Activated CD8-positive, alpha-beta memory T cell treated with anti-CD3 and anti-CD28 coated beads, Interleukin-2, amount 50 U/mL, for 24 hours (primary cell): ENCODE measurements around the gene TRAF2.
"Not testable (repeated sequence)": the region's sequence is repeated elsewhere in the genome, so short reads cannot be mapped to it uniquely, and the experiment has no call there.

Experiments
- DNase-seq: peaks from one replicate; pipeline ENCODE4 v3.0.0-alpha.2; 2020; ENCODE audit errors: extremely low read depth

TRAF2 gene

GRCh38 chr9:136857581-136858412, 28.5 kb upstream of the TRAF2 start:
- no peak for DNase-seq

DNA sequence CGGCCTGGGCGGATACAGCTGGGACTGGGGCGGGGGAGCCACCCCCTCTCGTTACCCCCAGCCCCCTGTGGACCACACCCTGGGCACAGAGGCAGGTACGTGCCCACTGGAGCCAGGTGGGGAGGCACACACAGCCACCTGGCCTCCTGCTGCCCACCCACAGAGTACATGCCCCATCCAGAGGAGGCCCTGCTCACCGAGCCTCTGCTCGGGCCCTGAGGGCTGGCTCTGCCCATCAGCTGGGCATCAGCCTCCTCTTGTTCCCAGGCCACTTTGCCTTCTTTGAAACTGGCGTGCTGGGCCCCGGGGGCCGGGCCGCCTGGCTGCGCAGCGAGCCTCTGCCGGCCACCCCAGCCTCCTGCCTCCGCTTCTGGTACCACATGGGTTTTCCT, 27.9 kb upstream of the TRAF2 start:
- no peak for DNase-seq

GRCh38 chr9:136858844-136859757, 27.2 kb upstream of the TRAF2 start:
- no peak for DNase-seq

- DNase-seq, result no peak
Measured at GRCh38 chr9:136860529-136860928, 25.8 kb upstream of the TRAF2 start.

DNA sequence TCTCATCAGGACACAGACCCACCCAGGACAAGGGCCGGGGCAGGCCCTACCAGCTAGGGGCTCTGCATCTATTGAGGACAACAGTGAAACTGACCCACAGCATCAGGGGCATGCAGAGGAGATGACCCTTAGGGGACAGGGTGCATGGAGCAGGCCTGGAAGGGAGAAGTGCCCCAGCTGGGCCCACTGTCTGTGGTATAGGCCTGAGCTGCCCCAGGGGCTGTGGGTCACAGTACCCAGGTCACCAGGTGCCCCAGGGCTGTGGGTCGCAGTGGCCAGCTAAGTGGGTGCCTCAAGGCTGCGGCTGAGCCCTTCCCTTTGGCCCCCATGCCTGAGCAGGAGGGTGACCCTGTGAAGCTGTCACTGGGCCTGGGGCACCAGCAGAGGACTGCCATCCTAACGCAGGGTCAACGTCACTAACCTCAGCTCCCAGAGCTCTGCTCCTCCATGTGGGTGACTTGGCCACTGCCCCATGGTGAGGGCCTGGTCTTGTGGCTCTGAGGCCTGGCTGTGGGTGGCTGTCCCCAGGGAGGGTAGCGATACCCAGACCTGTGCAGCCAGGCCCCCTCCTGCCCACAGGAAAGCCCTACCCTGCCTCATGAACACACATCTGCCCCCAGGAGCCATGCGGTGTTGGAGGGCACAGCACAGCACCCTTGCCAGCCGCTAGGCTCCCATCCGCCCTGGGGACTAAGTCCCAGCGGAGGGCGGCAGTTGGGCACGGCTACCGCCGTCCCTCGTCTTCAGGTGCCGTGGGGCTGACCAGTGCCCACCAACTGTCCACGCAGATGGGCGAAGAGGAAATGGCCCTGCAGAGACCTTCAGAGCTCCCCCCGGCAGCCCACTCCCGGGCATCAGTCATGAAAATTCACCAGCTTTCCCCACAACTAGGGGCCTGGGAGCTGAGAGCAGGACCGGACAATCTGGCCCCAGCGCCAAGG, 25.1 kb upstream of the TRAF2 start:
- DNase-seq, result no peak

DNA sequence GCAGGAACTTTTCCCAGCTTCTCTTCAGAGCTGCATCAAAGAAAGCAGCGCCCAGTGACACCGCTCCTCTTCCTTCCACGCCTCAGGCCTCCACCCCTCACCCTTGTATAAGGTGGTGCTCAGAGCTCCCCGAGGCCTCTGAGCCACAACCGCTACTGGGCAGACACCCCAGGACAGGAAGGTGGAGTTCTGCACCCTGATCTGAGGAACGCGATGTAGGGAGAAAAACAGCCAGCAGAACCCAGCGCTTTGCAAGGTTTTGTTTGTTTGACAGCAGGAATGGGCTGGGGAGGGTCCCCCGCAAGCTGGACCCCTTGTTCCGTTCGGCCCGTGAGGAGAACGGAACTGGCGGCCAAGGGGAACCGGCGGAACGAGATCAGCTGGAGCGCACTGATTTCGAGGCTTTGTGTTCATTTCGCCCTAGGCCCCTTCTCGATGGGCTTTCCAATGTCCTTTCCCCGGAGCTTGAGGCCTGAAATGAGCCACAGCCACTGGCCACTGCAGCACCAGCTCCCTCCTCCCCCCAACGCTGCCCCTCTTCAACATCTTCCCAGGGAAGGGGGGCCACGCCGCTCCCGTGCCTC, 24.4 kb upstream of the TRAF2 start:
- DNase-seq, result no peak

- DNase-seq, result no peak
Measured at GRCh38 chr9:136862849-136863622, 23.3 kb upstream of the TRAF2 start.

- no peak for DNase-seq
Measured at GRCh38 chr9:136863623-136864273, 22.6 kb upstream of the TRAF2 start.

DNA sequence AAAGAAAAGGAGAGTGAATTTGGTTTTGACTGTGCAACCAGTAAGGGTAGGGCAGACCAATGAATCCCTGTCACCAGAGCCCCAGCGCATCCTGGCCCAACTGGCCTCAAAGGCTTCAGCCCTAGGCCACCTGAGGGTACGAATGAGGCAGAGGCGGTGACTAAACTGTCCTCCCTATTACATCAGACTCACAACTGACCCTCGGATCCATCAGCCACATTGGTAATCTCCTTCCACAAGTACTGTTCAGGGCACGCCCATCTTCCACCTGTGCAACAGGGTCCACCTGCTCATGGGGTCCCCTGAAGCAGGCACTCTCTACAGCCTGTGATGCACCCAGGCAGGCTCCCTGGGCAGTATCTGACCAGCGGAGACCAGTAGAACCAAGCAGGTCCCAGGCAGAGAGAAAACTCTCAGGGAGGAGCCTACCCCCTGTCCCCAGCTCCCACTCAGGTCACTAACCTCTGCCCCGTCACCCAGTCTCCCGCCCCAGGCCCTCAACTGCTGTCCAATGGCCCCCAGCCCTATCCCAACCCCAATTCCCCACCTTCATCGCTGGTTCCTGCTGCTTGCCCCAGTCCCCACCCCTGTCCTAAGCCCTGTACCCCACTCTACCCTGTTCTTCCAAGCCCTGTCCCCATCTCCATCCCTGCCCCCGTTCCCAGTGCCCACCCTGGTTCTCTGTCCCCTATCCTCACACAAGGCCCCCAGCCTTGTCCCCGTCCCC, 21.1 kb upstream of the TRAF2 start:
- DNase-seq, result no peak

DNA sequence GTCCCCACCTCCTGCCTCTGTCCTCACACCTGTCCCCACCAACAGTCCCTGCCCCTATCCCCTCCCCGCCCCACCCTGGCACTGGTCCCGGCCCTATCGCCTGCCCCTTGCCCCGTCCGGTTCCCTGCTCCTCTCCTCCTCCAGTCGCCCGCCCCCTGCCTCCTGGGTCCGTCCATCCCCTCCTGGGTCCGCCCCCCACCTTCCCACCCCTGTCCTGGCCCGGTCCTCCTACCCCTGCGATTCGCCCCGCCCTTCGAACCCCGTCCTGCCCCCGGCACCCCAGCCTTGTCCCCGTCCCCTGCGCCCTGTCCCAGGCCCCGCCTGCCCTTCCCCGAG, 20.6 kb upstream of the TRAF2 start:
- no peak for DNase-seq

DNA sequence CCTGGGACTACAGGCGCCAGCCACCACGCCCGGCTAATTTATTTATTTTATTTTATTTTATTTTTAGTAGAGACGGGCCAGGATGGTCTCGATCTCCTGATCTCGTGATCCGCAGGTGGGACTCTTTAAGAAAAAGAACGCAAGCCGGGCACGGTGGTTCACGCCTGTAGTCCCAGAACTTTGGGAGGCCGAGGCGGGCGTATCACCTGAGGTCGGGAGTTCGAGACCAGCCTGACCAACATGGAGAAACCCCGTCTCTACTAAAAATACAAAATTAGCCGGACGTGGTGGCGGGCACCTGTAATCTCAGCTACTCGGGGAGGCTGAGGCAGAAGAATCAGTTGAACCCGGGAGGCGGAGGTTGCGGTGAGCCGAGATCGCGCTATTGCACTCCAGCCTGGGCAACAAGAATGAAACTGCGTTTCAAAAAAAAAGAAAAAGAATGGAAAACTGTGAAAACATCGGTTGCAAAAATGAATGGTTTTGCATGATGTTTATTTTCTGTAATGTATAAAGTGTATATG, 19.4 kb upstream of the TRAF2 start:
- DNase-seq, result not testable (repeated sequence)

- no peak for DNase-seq
Measured at GRCh38 chr9:136867480-136867879, 18.8 kb upstream of the TRAF2 start.

- DNase-seq, result no peak
Measured at GRCh38 chr9:136867917-136868316, 18.4 kb upstream of the TRAF2 start.

DNA sequence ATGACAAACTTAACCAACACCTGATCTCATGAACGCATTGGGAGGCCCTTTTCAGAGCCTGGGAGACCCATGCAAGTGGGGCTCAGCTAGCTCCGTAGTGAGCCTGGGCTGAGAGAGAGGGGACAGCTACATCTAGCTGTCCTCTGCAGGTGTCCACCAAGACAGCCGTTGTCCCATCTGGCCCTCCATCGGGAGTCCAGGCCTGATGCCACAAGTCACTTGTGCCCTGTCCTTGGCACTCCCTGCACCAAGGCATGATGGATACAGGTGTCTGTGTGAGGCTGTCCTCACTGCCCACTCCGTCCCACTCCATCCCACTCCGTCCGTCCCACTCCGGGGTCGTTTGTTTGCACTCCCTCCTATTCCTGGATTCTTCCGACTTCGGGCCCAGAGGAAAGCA, 17.7 kb upstream of the TRAF2 start:
- no peak for DNase-seq

GRCh38 chr9:136869611-136870010, 16.7 kb upstream of the TRAF2 start:
- DNase-seq, result not testable (repeated sequence)

DNA sequence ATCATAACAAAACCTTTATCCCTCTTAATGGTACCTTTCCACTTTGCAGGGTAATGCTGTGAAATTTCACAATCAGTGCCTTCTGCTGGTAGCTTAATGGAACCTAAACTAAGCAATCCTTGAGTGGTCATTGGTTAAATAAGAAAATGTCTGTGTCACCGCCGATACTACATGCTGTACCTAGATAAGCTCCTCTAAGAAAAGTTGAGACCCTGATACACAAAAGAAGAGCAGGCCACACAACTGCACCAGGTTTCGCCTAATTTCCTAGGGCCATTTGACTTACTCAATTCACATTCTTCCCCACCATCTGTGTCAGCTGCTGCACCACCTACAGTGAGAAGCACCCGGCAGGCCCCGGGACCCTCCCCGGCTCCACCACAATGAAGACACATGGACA, 11.2 kb upstream of the TRAF2 start:
- no peak for DNase-seq

- DNase-seq, result no peak
Measured at GRCh38 chr9:136876476-136876875, 9.8 kb upstream of the TRAF2 start.

- no peak for DNase-seq
Measured at GRCh38 chr9:136880651-136881050, 5.7 kb upstream of the TRAF2 start.

DNA sequence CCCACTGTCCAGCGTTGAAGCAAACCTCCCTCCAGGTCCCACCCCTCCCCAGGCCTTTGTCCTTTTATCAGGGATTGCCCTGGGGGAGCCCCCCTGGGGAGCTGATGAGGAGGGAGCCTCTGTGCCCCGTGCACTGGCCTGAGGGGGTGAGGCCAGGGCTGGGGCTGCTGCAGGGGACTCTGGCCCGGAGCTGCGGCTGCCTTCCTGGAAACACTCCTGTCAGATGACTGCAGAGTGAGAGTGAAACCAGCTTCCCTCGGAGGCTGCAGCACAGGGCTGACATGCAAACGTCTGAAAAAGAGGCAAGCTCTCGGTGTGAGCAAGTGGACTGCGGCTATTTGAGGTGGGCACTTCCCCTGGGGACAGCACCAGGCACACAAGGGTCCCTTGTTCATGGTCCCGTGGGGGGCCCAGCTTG, 4.6 kb upstream of the TRAF2 start:
- no peak for DNase-seq
